ENCODE measurements around the gene LRP1-AS. TPM values are rescaled to one million over a fixed set of nuclear protein-coding genes. Genes with fewer than 3 reads are reported as not detected.
A peak's percentile ranks its signal among the peaks of the same experiment; 100 is the strongest.

Gene LRP1-AS
- total RNA-seq, 2 experiments from 2014 or later: not detected

- H3K4me3 Mint-ChIP-seq: no peak overlapping the region
- no peaks in the 10 kb centered on the region for H3K4me1 Mint-ChIP-seq (ENCODE audit: low read depth)
- no peaks in the 10 kb centered on the region for H3K9me3 Mint-ChIP-seq
- H3K27me3 Mint-ChIP-seq: no peaks in the 10 kb centered on the region
- POLR2A ChIA-PET: no interaction called here
- intact Hi-C loops (cut with micrococcal nuclease): no loop called here
- no peak overlapping the region for H3K27ac Mint-ChIP-seq
- no peaks in the 10 kb centered on the region for H3K36me3 Mint-ChIP-seq
- CTCF ChIA-PET: interaction anchor here (0.9 to 10.6 kb wide), 2 partner anchors 9 to 52 kb away, joined by 3 to 175 read pairs; partner anchors contain the start of gene LRP1
- no peak for DNase-seq
These were observed 29.9 kb upstream of the LRP1-AS start for GRCh38 chr12:57177354-57177753.

GRCh38 chr12:57176846-57177245, 29.4 kb upstream of the LRP1-AS start:
- no peak overlapping the region for H3K27ac Mint-ChIP-seq
- no peaks in the 10 kb centered on the region for H3K36me3 Mint-ChIP-seq
- no peaks in the 10 kb centered on the region for H3K27me3 Mint-ChIP-seq
- H3K4me3 Mint-ChIP-seq: no peak overlapping the region
- H3K9me3 Mint-ChIP-seq: no peaks in the 10 kb centered on the region
- intact Hi-C loops (cut with micrococcal nuclease): no loop called here
- POLR2A ChIA-PET: no interaction called here
- H3K4me1 Mint-ChIP-seq (ENCODE audit: low read depth): no peaks in the 10 kb centered on the region
- CTCF ChIA-PET: interaction anchor here (0.9 to 10.6 kb wide), 3 partner anchors 9 to 65 kb away, joined by 3 to 175 read pairs (median 22); partner anchors contain the start of genes LRP1 and STAT6
- no peak for DNase-seq

- Mint-ChIP-seq H3K9me3 (no peaks in the 10 kb centered on the region), H3K27me3 (no peaks in the 10 kb centered on the region), H3K4me3 (no peak overlapping the region), H3K36me3 (no peaks in the 10 kb centered on the region), H3K4me1 (ENCODE audit: low read depth) (no peaks in the 10 kb centered on the region), H3K27ac (no peak overlapping the region)
- DNase-seq: no peak
- ChIA-PET POLR2A (no interaction called here), CTCF (interaction anchor here (0.8 to 10.6 kb wide), 8 partner anchors 9 to 428 kb away, joined by 3 to 175 read pairs (median 4); partner anchors contain the start of genes LRP1 and STAT6)
- intact Hi-C loops (cut with micrococcal nuclease): no loop called here
These were observed 28.7 kb upstream of the LRP1-AS start for GRCh38 chr12:57176139-57176477.

- intact Hi-C loops (cut with micrococcal nuclease): no loop called here
- no peaks in the 10 kb centered on the region for H3K4me1 Mint-ChIP-seq (ENCODE audit: low read depth)
- H3K4me3 Mint-ChIP-seq: no peak overlapping the region
- H3K27ac Mint-ChIP-seq: no peak overlapping the region
- no peaks in the 10 kb centered on the region for H3K9me3 Mint-ChIP-seq
- CTCF ChIA-PET: interaction anchor here (0.7 to 10.6 kb wide), 12 partner anchors 8 to 427 kb away, joined by 3 to 175 read pairs (median 4); partner anchors contain the start of genes LRP1 and STAT6
- no peaks in the 10 kb centered on the region for H3K36me3 Mint-ChIP-seq
- POLR2A ChIA-PET: no interaction called here
- H3K27me3 Mint-ChIP-seq: no peaks in the 10 kb centered on the region
- peak; percentile 72 for DNase-seq
These were observed 28.2 kb upstream of the LRP1-AS start for GRCh38 chr12:57175428-57176138.

DNA sequence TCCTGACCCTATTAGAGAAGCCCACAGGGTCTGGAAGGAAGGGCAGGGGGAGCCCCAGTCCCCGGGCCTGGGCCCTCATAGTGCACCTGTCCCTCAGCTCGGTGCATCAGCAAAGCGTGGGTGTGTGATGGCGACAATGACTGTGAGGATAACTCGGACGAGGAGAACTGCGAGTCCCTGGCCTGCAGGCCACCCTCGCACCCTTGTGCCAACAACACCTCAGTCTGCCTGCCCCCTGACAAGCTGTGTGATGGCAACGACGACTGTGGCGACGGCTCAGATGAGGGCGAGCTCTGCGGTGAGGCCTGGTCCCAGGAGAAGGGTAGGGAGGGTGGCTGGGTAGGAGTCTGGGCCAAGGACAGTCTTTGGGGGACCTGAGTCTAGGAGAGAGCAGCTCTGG, 26.3 kb upstream of the LRP1-AS start:
- ChIA-PET POLR2A (no interaction called here), CTCF (interaction anchor here (0.6 to 10.6 kb wide), 15 partner anchors 8 to 304 kb away, joined by 3 to 175 read pairs (median 4); partner anchors contain the start of genes LRP1 and STAT6)
- H3K9me3 Mint-ChIP-seq: no peaks in the 10 kb centered on the region
- H3K27me3 Mint-ChIP-seq: no peaks in the 10 kb centered on the region
- DNase-seq: no peak
- no peak overlapping the region for H3K4me3 Mint-ChIP-seq
- no peaks in the 10 kb centered on the region for H3K4me1 Mint-ChIP-seq (ENCODE audit: low read depth)
- intact Hi-C loops (cut with micrococcal nuclease): loop anchor here (1.0 kb wide), 1 partner anchor 49 kb away; no protein-coding TSS in a partner anchor
- H3K36me3 Mint-ChIP-seq: no peaks in the 10 kb centered on the region
- H3K27ac Mint-ChIP-seq: no peak overlapping the region

- POLR2A ChIA-PET: no interaction called here
- H3K4me3 Mint-ChIP-seq: no peak overlapping the region
These were observed 25.7 kb upstream of the LRP1-AS start for GRCh38 chr12:57173089-57173488.

DNA sequence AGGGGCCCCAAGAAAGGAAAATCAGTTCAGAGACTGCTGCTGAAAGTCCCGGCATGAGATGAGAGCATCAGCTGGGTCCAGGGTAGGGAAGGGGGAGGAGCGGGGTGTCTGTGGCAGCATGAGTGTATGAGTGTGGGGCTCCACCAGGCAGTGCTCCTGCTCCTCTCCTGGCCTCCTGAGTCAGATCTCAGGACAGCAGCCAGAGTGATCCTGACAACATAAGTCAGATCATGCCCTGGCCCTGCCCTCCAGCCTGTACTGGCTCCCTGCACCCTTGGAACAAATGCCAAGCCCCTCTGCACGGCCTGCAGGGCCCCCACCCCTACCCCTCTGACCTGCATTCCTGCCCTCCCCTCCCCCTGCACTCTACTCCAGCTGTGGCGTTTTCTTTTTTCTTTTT, 24.2 kb upstream of the LRP1-AS start:
- peaks cover 8% of the 10 kb centered on the region for H3K4me1 Mint-ChIP-seq (ENCODE audit: low read depth)
- no peaks in the 10 kb centered on the region for H3K36me3 Mint-ChIP-seq
- H3K27me3 Mint-ChIP-seq: no peaks in the 10 kb centered on the region
- CTCF ChIA-PET: interaction anchor here (1.8 to 10.6 kb wide), 3 partner anchors 10 to 170 kb away, joined by 4 to 175 read pairs (median 5); partner anchors contain the start of gene LRP1
- no peak overlapping the region for H3K4me3 Mint-ChIP-seq
- DNase-seq: no peak
- intact Hi-C loops (cut with micrococcal nuclease): no loop called here
- POLR2A ChIA-PET: no interaction called here
- H3K9me3 Mint-ChIP-seq: no peaks in the 10 kb centered on the region
- H3K27ac Mint-ChIP-seq: no peak overlapping the region

More at GRCh38 chr12:57173089-57173488, 25.7 kb upstream of the LRP1-AS start:
- Mint-ChIP-seq H3K4me1 (ENCODE audit: low read depth) (no peaks in the 10 kb centered on the region), H3K9me3 (no peaks in the 10 kb centered on the region), H3K27ac (no peak overlapping the region), H3K27me3 (no peaks in the 10 kb centered on the region), H3K36me3 (no peaks in the 10 kb centered on the region)
- DNase-seq: peak; percentile 26
- intact Hi-C loops (cut with micrococcal nuclease): loop anchor here (1.0 kb wide), 1 partner anchor 49 kb away; no protein-coding TSS in a partner anchor
- CTCF ChIA-PET: interaction anchor here (0.6 to 10.6 kb wide), 16 partner anchors 9 to 304 kb away, joined by 3 to 175 read pairs (median 4); partner anchors contain the start of genes LRP1 and STAT6

DNA sequence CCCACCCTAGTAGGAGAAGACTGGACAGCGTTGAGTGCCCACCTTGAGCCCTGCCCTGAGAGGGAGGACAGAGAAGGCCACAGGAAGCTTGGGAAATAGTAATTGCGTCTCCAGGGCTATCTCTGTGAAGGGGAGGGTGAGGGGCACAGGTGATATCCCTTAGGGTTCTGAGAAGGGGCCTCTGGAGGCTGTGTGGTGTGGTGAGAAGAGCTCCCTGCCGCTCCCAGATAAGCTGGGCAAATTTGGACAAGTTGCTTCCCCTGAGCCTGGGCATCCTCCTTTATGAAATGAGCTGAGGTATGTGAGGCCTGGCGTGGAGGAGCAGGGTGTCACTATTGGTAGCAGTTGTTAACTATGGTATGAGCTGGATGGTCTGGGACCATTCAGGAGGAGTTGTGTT, 23.5 kb upstream of the LRP1-AS start:
- H3K4me1 Mint-ChIP-seq (ENCODE audit: low read depth): peaks cover 12% of the 10 kb centered on the region
- H3K27me3 Mint-ChIP-seq: no peaks in the 10 kb centered on the region
- no peak overlapping the region for H3K27ac Mint-ChIP-seq
- no peak overlapping the region for H3K4me3 Mint-ChIP-seq
- intact Hi-C loops (cut with micrococcal nuclease): no loop called here
- DNase-seq: no peak
- no peaks in the 10 kb centered on the region for H3K36me3 Mint-ChIP-seq
- no peaks in the 10 kb centered on the region for H3K9me3 Mint-ChIP-seq
- CTCF ChIA-PET: interaction anchor here (0.7 to 10.6 kb wide), 2 partner anchors 12 to 45 kb away, joined by 3 to 175 read pairs; partner anchors contain the start of gene LRP1
- POLR2A ChIA-PET: no interaction called here

DNA sequence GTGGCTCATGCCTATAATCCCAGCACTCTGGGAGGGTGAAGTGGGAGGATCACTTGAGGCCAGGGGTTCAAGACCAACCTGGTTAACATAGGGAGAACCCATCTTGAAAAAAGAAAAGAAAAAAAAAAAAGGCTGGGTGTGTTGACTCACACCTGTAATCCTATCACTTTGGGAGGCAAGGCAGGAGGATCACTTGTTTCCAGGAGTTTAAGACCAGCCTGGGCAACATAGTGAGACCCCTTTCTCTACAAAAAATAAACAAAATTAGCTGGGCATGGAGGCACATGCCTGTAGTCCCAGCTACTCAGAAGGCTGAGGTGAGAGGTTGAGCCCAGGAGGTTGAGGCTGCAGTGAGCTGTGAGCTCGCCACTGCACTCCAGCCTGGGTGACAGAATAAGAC, 23.0 kb upstream of the LRP1-AS start:
- Mint-ChIP-seq H3K27ac (no peak overlapping the region), H3K9me3 (no peaks in the 10 kb centered on the region), H3K27me3 (no peaks in the 10 kb centered on the region), H3K4me3 (no peak overlapping the region), H3K4me1 (ENCODE audit: low read depth) (peaks cover 12% of the 10 kb centered on the region), H3K36me3 (no peaks in the 10 kb centered on the region)
- intact Hi-C loops (cut with micrococcal nuclease): no loop called here
- ChIA-PET CTCF (interaction anchor here (0.7 to 10.6 kb wide), 3 partner anchors 13 to 70 kb away, joined by 3 to 175 read pairs (median 4); partner anchors contain the start of gene LRP1), POLR2A (no interaction called here)
- DNase-seq: no peak

GRCh38 chr12:57169969-57170368, 22.6 kb upstream of the LRP1-AS start:
- DNase-seq: no peak
- no peaks in the 10 kb centered on the region for H3K36me3 Mint-ChIP-seq
- POLR2A ChIA-PET: interaction anchor here (1.0 kb wide), 1 partner anchor 47 kb away, joined by 3 read pairs; no protein-coding TSS in a partner anchor
- H3K27me3 Mint-ChIP-seq: no peaks in the 10 kb centered on the region
- no peak overlapping the region for H3K27ac Mint-ChIP-seq
- H3K9me3 Mint-ChIP-seq: no peaks in the 10 kb centered on the region
- CTCF ChIA-PET: interaction anchor here (0.7 to 10.6 kb wide), 3 partner anchors 13 to 70 kb away, joined by 3 to 175 read pairs (median 4); partner anchors contain the start of gene LRP1
- no peak overlapping the region for H3K4me3 Mint-ChIP-seq
- H3K4me1 Mint-ChIP-seq (ENCODE audit: low read depth): peaks cover 12% of the 10 kb centered on the region
- intact Hi-C loops (cut with micrococcal nuclease): no loop called here

DNA sequence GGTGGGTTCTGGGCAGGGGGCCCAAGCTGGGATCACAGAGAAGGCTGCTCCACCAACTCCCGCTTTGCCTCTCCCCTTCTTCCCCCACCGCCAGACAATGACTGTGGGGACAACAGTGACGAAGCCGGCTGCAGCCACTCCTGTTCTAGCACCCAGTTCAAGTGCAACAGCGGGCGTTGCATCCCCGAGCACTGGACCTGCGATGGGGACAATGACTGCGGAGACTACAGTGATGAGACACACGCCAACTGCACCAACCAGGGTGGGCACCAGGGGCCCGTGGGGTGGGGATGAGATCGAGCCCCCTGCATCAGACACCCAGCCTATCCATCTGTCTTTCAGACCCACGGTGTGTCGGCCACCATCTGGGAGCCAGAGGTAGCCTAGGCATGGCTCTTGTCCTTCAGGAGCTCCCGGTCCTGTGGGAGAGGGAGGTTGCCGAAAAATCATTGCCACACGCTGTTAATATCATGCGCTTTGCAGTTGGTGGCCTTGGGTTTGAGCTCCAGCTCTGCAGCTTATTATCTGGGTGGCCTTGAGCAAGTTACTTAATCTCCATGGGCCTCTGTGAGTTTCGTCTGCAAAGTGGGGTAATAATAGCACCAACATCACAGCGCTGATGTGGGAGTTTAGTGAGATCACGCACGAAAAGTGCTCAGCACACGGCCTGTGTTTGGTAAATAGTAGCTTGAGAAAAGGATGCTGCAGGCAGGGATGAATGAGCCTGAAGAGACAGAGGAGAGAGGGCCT, 21.8 kb upstream of the LRP1-AS start:
- Mint-ChIP-seq H3K27ac (no peak overlapping the region), H3K36me3 (no peaks in the 10 kb centered on the region), H3K4me3 (no peak overlapping the region), H3K4me1 (ENCODE audit: low read depth) (peaks cover 12% of the 10 kb centered on the region), H3K9me3 (no peaks in the 10 kb centered on the region), H3K27me3 (no peaks in the 10 kb centered on the region)
- intact Hi-C loops (cut with micrococcal nuclease): no loop called here
- CTCF ChIA-PET: interaction anchor here (0.7 to 10.6 kb wide), 4 partner anchors 14 to 71 kb away, joined by 3 to 175 read pairs (median 4); partner anchors contain the start of gene LRP1
- POLR2A ChIA-PET: interaction anchor here (1.0 kb wide), 1 partner anchor 46 kb away, joined by 3 read pairs; no protein-coding TSS in a partner anchor
- DNase-seq: no peak

DNA sequence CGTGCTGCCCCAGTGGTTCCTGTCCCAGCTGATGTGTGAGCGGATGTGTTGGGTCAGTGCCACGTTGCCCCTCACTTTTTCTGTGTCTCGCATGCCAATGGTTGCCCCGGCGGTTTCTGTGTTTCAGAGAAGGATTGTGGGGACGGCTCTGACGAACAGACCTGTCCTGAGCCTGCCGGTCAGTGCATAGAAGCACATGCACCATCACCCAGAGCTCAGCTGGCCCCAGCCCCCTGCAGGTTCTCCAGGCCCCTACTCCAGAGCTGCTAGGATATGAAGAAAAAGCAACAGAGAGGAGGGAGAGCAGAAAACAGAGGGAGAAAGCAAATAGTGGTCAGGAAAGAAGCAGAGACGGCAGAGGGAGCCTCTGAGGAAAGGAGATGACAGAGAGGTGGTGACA, 20.6 kb upstream of the LRP1-AS start:
- no peak overlapping the region for H3K27ac Mint-ChIP-seq
- DNase-seq: no peak
- ChIA-PET CTCF (interaction anchor here (0.9 to 10.6 kb wide), 4 partner anchors 8 to 56 kb away, joined by 3 to 175 read pairs (median 4); partner anchors contain the start of gene LRP1), POLR2A (interaction anchor here (0.6 kb wide), 1 partner anchor 132 kb away, joined by 3 read pairs; no protein-coding TSS in a partner anchor)
- H3K27me3 Mint-ChIP-seq: no peaks in the 10 kb centered on the region
- no peak overlapping the region for H3K4me3 Mint-ChIP-seq
- intact Hi-C loops (cut with micrococcal nuclease): no loop called here
- no peaks in the 10 kb centered on the region for H3K9me3 Mint-ChIP-seq
- peaks cover 12% of the 10 kb centered on the region for H3K4me1 Mint-ChIP-seq (ENCODE audit: low read depth)
- no peaks in the 10 kb centered on the region for H3K36me3 Mint-ChIP-seq
